HCT116 (cell line): ENCODE measurements around the gene CDKL1. TPM values are rescaled to one million over a fixed set of nuclear protein-coding genes. Genes with fewer than 3 reads are reported as not detected.

Experiments used
- ATAC-seq: fragments of 200-7000 bp; cut with Tn5 transposase; 2 replicates; pipeline ENCODE4 v1.9.1; 2020; ENCODE audit warnings: mild to moderate bottlenecking, moderate library complexity
- BruUV-seq: library from RNA; stranded (reverse); fragments of 400-500 nt; replicated peaks from 2 replicates; lab custom pipeline; 2021; lab: Mats Ljungman, UMichigan
- CTCF ChIA-PET: fragments of 300-600 bp; sonication (Branson Sonifier 250); formaldehyde crosslinking; loops from one replicate; lab custom pipeline; 2021; ENCODE audit warnings: antibody characterized with exemption; lab: Charles Lee
- POLR2A ChIA-PET: fragments of 300-600, 350-600 bp; sonication (Branson Sonifier 250); formaldehyde crosslinking; loops from one replicate; lab custom pipeline; 2021; ENCODE audit warnings: antibody characterized with exemption; lab: Charles Lee
- RAD21 ChIA-PET, 2 experiments: fragments of 300-600 bp; sonication (Branson Sonifier 250); formaldehyde crosslinking; loops; one replicate each; lab custom pipeline; 2023; ENCODE audit warnings: low total read pairs in 2 of 2; ENCODE audit not compliant: uncharacterized antibody in 2 of 2, unreplicated experiment in 2 of 2, low non-redundant PET in 1 of 2; lab: Charles Lee
- DNase-seq: peaks from one replicate; pipeline ENCODE4 v3.0.0-alpha.2; 2010; ENCODE audit warnings: low read depth, low spot score
- H2AFZ ChIP-seq: fragments of 200-600 bp; shearing (Covaris generic), sonication (generic); 2 replicates; pipeline ENCODE4 v1.6.1; 2017; ENCODE audit warnings: low read depth, mixed run types, mixed read lengths, antibody characterized with exemption, low read length; ENCODE audit not compliant: poor library complexity, severe bottlenecking
- H3K27ac ChIP-seq: 2 replicates; pipeline ENCODE4 v1.5.1; 2012; ENCODE audit warnings: low read depth, low read length
- H3K27me3 ChIP-seq: fragments of 200-600 bp; sonication (generic); 2 replicates; pipeline ENCODE4 v1.6.1; 2016; ENCODE audit warnings: mixed run types, low read length, mixed read lengths; ENCODE audit not compliant: insufficient read depth
- H3K36me3 ChIP-seq, 2 experiments: fragments of 200-500 bp in 1 of 2; fragments of 200-600 bp in 1 of 2; sonication (Bioruptor generic) in 1 of 2; sonication (generic) in 1 of 2; 2 replicates each; pipeline versions ENCODE4 v1.5.1 to v1.6.1; 2014 to 2016; ENCODE audit warnings: low read length in 2 of 2, inconsistent platforms in 1 of 2, mixed read lengths in 1 of 2, mixed run types in 1 of 2; ENCODE audit not compliant: insufficient read depth in 2 of 2, control insufficient read depth in 1 of 2
- H3K4me1 ChIP-seq, 2 experiments: fragments of 200-600 bp in 1 of 2; sonication (generic) in 1 of 2; 2 replicates each; pipeline versions ENCODE4 v1.5.1 to v1.6.1; 2012 to 2017; ENCODE audit warnings: low read length in 2 of 2, inconsistent platforms in 1 of 2, mild to moderate bottlenecking in 1 of 2, mixed read lengths in 1 of 2, mixed run types in 1 of 2, moderate library complexity in 1 of 2; ENCODE audit not compliant: insufficient read depth in 2 of 2, control insufficient read depth in 1 of 2
- H3K4me2 ChIP-seq: fragments of 200-600 bp; sonication (generic); 2 replicates; pipeline ENCODE4 v1.6.1; 2017; ENCODE audit warnings: mixed run types, low read length, mixed read lengths
- H3K4me3 ChIP-seq, 2 experiments: fragments of 200-600 bp in 1 of 2; sonication (generic) in 1 of 2; replicated peaks in 1 of 2; 2 replicates each; pipeline ENCODE4 v1.5.1; 2011 to 2016; ENCODE audit warnings: low read length in 2 of 2, control low read depth in 1 of 2, low read depth in 1 of 2, mild to moderate bottlenecking in 1 of 2, mixed read lengths in 1 of 2, mixed run types in 1 of 2
- H3K79me2 ChIP-seq: fragments of 200-600 bp; sonication (generic); 2 replicates; pipeline ENCODE4 v1.6.1; 2017; ENCODE audit warnings: mild to moderate bottlenecking, mixed run types, low read length, moderate library complexity, mixed read lengths; ENCODE audit not compliant: insufficient read depth
- H3K9ac ChIP-seq: fragments of 200-600 bp; sonication (generic); 2 replicates; pipeline ENCODE4 v1.6.1; 2016; ENCODE audit warnings: low read length, mixed read lengths
- H3K9me2 ChIP-seq: fragments of 200-600 bp; sonication (generic), shearing (Covaris generic); 2 replicates; pipeline ENCODE4 v1.6.1; 2017; ENCODE audit warnings: mixed run types, mild to moderate bottlenecking, moderate library complexity; ENCODE audit not compliant: insufficient read depth
- H3K9me3 ChIP-seq, 2 experiments: fragments of 200-500 bp in 1 of 2; fragments of 200-600 bp in 1 of 2; sonication (Bioruptor generic) in 1 of 2; sonication (generic) in 1 of 2; 2 replicates each; pipeline ENCODE4 v1.6.1; 2014 to 2017; ENCODE audit warnings: low read length in 2 of 2, mixed read lengths in 2 of 2, inconsistent platforms in 1 of 2, low read depth in 1 of 2, mild to moderate bottlenecking in 1 of 2, mixed run types in 1 of 2, moderate library complexity in 1 of 2; ENCODE audit not compliant: control insufficient read depth in 1 of 2, insufficient read depth in 1 of 2
- H4K20me1 ChIP-seq: fragments of 200-600 bp; sonication (generic), shearing (Covaris generic); 2 replicates; pipeline ENCODE4 v1.6.1; 2017; ENCODE audit warnings: mixed run types, mild to moderate bottlenecking, moderate library complexity; ENCODE audit not compliant: insufficient read depth
- CBX3 ChIP-seq: IDR thresholded peaks from 2 replicates; pipeline ENCODE4 v1.6.1; 2012; ENCODE audit warnings: low read depth
- CTCF ChIP-seq, 3 experiments: fragments of 200-600 bp in 1 of 3; sonication (generic) in 1 of 3; IDR thresholded peaks in 2 of 3; conservative IDR thresholded peaks in 1 of 3; 2 replicates each; pipeline ENCODE4 v1.5.1; 2012 to 2017; ENCODE audit warnings: low read depth in 2 of 3, low read length in 2 of 3, antibody characterized with exemption in 1 of 3, borderline replicate concordance in 1 of 3, control low read depth in 1 of 3, mild to moderate bottlenecking in 1 of 3, mixed read lengths in 1 of 3, mixed run types in 1 of 3, moderate library complexity in 1 of 3; ENCODE audit not compliant: insufficient read depth in 1 of 3
- EGR1 ChIP-seq: IDR thresholded peaks from 2 replicates; pipeline ENCODE4 v1.6.1; 2012; ENCODE audit warnings: low read depth
- ELF1 ChIP-seq: IDR thresholded peaks from 2 replicates; pipeline ENCODE4 v1.6.1; 2012; ENCODE audit warnings: low read depth, borderline replicate concordance
- FOSL1 ChIP-seq: IDR thresholded peaks from 2 replicates; pipeline ENCODE4 v1.6.1; 2012; ENCODE audit warnings: low read depth
- JUND ChIP-seq: IDR thresholded peaks from 2 replicates; pipeline ENCODE4 v1.6.1; 2012
- POLR2A ChIP-seq: IDR thresholded peaks from 2 replicates; pipeline ENCODE4 v1.7.0; 2011; ENCODE audit warnings: borderline replicate concordance; ENCODE audit not compliant: insufficient read depth, insufficient read length; ENCODE audit errors: extremely low read depth
- RAD21 ChIP-seq: IDR thresholded peaks from 2 replicates; pipeline ENCODE4 v1.6.1; 2012; ENCODE audit warnings: low read depth, mild to moderate bottlenecking
- REST ChIP-seq: IDR thresholded peaks from 2 replicates; pipeline ENCODE4 v1.6.1; 2012; ENCODE audit warnings: low read depth
- SP1 ChIP-seq: IDR thresholded peaks from 2 replicates; pipeline ENCODE4 v1.6.1; 2012; ENCODE audit warnings: low read depth
- SRF ChIP-seq: IDR thresholded peaks from 2 replicates; pipeline ENCODE4 v1.6.1; 2012; ENCODE audit warnings: low read depth
- TCF7L2 ChIP-seq: IDR thresholded peaks from 2 replicates; pipeline ENCODE4 v1.7.0; 2011; ENCODE audit warnings: borderline replicate concordance, inconsistent platforms; ENCODE audit not compliant: insufficient read depth, insufficient read length; ENCODE audit errors: extremely low read depth
- ZBTB33 ChIP-seq: IDR thresholded peaks from 2 replicates; pipeline ENCODE4 v1.6.1; 2011; ENCODE audit warnings: mild to moderate bottlenecking, low read length, moderate library complexity; ENCODE audit not compliant: insufficient replicate concordance; ENCODE audit errors: extremely low read depth
- intact Hi-C: fragments of 100-400 bp; cut with micrococcal nuclease; formaldehyde crosslinking; loops from 2 replicates; pipeline ENCODE4 v1.10.0; 2022
- total RNA-seq: library from RNA; stranded (reverse); gene quantifications from one replicate; pipeline ENCODE4 v1.2.1, GENCODE V29; 2021; ENCODE audit not compliant: unreplicated experiment

CDKL1 gene
- total RNA-seq, 1 experiment from 2014 or later, result 7.1 TPM

- Histone ChIP-seq H3K27ac (no peak overlapping the region), H3K79me2 (no peaks in the 10 kb centered on the region), H3K9me3 (no peaks in the 10 kb centered on the region), H3K4me3 (no peak overlapping the region), H3K9ac (no peak overlapping the region), H3K36me3 (peaks cover 3 to 11% of the 10 kb centered on the region in 2 experiments; a peak in 3 of 4 replicates), H3K4me2 (no peak overlapping the region), H3K27me3 (no peaks in the 10 kb centered on the region), H4K20me1 (no peaks in the 10 kb centered on the region), H2AFZ (no peak overlapping the region), H3K9me2 (no peaks in the 10 kb centered on the region), H3K4me1 (no peaks in the 10 kb centered on the region)
- ChIA-PET CTCF (no interaction called here), RAD21 (no interaction called here), POLR2A (no interaction called here)
- ATAC-seq, result no peak
- no TSS peak for BruUV-seq
- TF ChIP-seq CTCF (IDR thresholded peaks at IDR 0.05 in 2 of 3, conservative IDR thresholded peaks at IDR 0.05 in 1 of 3; ENCODE audit: borderline replicate concordance in 1 of 3, insufficient read depth in 1 of 3, low read depth in 2 of 3, low read length in 2 of 3) (no peak), EGR1 (no peak), SP1 (no peak), JUND (no peak), POLR2A (no peak), CBX3 (no peak), FOSL1 (no peak), SRF (no peak)
- intact Hi-C loops, result no loop called here
- DNase-seq, result no peak
Measured at GRCh38 chr14:50421499-50421898, 24.8 kb upstream of the CDKL1 start.

GRCh38 chr14:50417853-50418252 lies 21.2 kb upstream of the CDKL1 start:
- DNase-seq (no peak), ATAC-seq (no peak)
- ChIA-PET POLR2A (no interaction called here), RAD21 (no interaction called here), CTCF (no interaction called here)
- no TSS peak for BruUV-seq
- H3K36me3 ChIP-seq, result peaks cover 0 to 11% of the 10 kb centered on the region in 2 experiments; a peak in 3 of 4 replicates
- intact Hi-C loops, result no loop called here
- no peaks in the 10 kb centered on the region for H3K9me2 ChIP-seq
- no peaks in the 10 kb centered on the region for H4K20me1 ChIP-seq
- no peak overlapping the region for H2AFZ ChIP-seq
- H3K79me2 ChIP-seq, result no peaks in the 10 kb centered on the region
- H3K4me3 ChIP-seq, result no peak overlapping the region
- H3K4me1 ChIP-seq, result no peaks in the 10 kb centered on the region
- H3K4me2 ChIP-seq, result no peak overlapping the region
- no peak overlapping the region for H3K9ac ChIP-seq
- H3K27ac ChIP-seq, result no peak overlapping the region
- H3K27me3 ChIP-seq, result no peaks in the 10 kb centered on the region
- H3K9me3 ChIP-seq, result no peaks in the 10 kb centered on the region
- TF ChIP-seq SP1 (no peak), RAD21 (no peak), REST (no peak), EGR1 (no peak), CBX3 (no peak), FOSL1 (no peak), ZBTB33 (no peak), SRF (no peak), TCF7L2 (no peak), ELF1 (no peak)
